GM21447 (cell line): ENCODE results near the gene ARFGEF3.
"Not testable (repeated sequence)": the region's sequence is repeated elsewhere in the genome, so short reads cannot be mapped to it uniquely, and the experiment has no call there.

ENCODE experiments used
- ATAC-seq: cut with Tn5 transposase; IDR thresholded peaks from one replicate; pipeline ENCODE4 v1.9.1; 2021; ENCODE audit not compliant: unreplicated experiment

ARFGEF3 gene

DNA sequence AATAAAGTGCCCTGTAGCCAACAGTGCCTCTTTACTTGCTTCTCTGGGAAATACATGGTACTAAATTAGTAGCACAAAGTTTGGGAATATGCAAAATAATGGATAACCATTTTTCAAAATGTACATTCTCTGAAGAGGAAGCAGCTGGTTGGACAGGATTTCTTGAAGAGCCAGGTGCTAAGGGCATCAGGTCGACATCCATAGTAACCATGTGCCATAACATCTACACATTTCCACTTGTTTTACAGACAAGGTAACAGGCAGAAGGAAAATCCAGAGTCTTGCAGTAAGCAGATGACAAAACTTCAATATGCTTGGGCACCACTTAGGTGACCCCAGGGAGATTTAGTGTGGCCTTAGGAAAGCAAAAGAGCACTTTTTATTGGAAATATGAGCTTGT is 179.4 kb downstream of the ARFGEF3 start:
- no peak for ATAC-seq

DNA sequence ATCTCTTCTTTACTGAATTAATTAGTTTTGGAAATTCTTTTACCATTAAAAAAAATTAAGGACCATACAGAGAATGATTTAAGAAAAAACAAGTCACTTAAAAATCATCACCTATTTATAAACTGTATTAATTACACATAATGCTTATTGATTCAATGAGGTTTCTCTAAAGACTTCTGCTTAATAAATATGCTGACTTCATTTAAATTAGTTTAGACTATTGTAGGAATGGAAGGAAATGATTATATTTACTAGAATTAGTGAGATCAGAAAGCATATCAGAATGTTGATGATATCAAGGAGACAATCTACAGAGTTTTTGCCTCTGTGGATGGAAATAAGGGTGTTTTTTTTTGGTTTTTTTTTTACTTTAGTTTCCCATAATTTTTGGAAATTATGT is 181.4 kb downstream of the ARFGEF3 start:
- no peak for ATAC-seq

GRCh38 chr6:138345565-138346285 is 184.0 kb downstream of the ARFGEF3 start:
- ATAC-seq, result no peak

GRCh38 chr6:138346302-138347195 is 184.8 kb downstream of the ARFGEF3 start:
- no peak for ATAC-seq

DNA sequence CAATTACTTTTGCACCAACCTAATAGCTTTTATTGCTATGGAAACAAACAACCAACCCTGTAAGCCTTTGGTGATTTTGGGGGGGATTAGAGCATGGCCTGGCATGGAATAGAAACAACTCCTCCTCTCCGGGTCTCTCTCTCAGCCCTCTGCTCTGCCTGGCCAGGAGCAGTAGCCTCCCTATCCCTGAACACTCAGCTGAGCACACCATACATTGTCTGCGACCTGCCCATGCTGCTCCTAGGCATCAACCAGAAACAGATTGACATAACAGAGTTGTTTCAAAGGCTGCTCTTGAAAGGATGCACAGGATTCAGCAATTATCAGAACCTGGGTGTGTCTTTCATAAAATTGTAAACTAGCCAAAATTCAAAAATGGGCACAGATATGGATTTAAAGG is 186.1 kb downstream of the ARFGEF3 start:
- ATAC-seq, result no peak

GRCh38 chr6:138349891-138350290 is 188.2 kb downstream of the ARFGEF3 start:
- no peak for ATAC-seq

DNA sequence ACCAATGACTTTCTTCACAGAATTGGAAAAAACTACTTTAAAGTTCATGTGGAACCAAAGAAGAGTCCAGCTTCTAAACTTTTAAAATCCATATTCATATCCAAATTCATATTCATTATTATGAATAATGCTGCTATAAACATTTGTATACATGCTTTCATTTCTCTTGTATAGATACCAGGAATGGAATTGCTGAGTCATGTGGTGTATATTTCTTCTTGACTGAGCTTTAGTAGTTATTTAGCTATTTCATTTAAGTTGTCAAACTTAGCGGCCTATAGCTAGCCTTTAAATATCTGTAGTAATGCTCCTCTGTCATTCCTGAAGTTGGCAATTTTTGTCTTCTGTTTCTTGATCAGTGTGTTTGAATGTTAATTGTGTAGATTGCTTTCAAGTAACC is 196.2 kb downstream of the ARFGEF3 start:
- no peak for ATAC-seq

GRCh38 chr6:138368684-138369083 is 206.9 kb downstream of the ARFGEF3 start:
- ATAC-seq, result not testable (repeated sequence)

DNA sequence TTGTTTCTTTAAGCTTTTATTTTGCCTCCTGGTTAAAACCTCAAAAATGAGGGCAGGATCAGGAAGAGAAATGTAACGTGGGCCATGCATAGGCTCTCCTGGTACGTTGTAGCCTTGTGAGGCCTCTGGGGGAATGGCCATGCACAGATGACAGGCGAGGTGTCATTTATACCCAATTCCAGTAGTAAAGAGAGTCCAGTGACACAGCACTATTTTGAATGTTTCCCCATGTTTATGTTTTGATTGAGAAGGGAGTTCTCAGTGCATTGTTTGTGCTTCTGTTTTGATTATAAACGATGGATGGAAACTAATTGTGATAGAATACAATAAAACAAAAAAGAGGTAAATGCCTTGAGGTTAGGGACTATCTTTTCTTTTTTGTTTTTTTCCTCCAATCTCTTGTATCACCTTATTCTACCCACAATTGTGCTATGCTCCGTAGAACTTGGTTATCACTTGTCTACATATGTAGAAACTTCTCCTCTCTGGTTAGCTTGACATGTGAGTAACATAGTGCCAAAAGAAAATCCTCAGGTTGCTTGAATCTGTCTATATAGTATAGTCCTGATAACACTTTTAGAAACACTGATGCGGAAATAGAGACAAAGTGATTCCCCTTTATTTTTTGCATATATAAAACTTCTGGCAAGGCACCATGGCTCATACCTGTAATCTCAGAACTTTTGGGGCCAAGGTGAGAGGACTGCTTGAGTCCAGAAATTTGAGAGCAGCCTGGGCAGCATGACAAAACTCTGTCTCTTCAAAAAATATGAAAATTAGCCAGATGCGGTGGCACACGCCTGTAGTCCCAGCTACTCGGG is 209.1 kb downstream of the ARFGEF3 start:
- no peak for ATAC-seq

GRCh38 chr6:138371452-138371711 is 209.6 kb downstream of the ARFGEF3 start:
- ATAC-seq, result no peak

GRCh38 chr6:138371720-138372119 is 210.0 kb downstream of the ARFGEF3 start:
- no peak for ATAC-seq

- no peak for ATAC-seq
Measured at GRCh38 chr6:138372711-138373463, 211.1 kb downstream of the ARFGEF3 start.

- ATAC-seq, result no peak
Measured at GRCh38 chr6:138374230-138374629, 212.5 kb downstream of the ARFGEF3 start.

GRCh38 chr6:138374815-138375214 is 213.1 kb downstream of the ARFGEF3 start:
- no peak for ATAC-seq

GRCh38 chr6:138377042-138377441 is 215.3 kb downstream of the ARFGEF3 start:
- ATAC-seq, result no peak

DNA sequence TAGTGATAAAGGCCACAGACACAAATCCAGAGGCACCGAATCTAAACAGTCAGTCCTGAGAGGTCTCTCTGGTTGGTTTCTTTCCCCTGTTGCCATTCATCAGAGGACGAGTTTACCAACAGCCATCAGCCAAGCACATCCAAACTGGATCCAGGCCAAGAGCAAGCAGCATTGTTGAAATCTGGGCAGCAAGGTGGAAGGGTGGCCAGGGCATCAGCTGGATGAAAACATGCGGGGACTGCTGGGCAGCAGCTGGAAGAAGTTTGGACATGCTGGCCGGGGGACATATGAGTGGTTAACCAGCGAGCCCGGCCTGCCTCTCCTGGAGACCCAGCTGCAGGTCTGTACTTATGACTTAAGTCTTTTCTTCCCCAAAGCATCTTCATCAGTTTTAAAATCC is 216.1 kb downstream of the ARFGEF3 start, which contains the start of gene SMIM28:
Gene SMIM28 (plus strand): TSS at position 62 of the 400 bp plus-strand sequence. CDS start 168 bp downstream, at position 230.
- no peak for ATAC-seq

GRCh38 chr6:138378463-138378862 is 216.7 kb downstream of the ARFGEF3 start:
- no peak for ATAC-seq

GRCh38 chr6:138382498-138383265 is 220.9 kb downstream of the ARFGEF3 start:
- no peak for ATAC-seq

- ATAC-seq, result no peak
Measured at GRCh38 chr6:138383776-138384175, 222.0 kb downstream of the ARFGEF3 start.

DNA sequence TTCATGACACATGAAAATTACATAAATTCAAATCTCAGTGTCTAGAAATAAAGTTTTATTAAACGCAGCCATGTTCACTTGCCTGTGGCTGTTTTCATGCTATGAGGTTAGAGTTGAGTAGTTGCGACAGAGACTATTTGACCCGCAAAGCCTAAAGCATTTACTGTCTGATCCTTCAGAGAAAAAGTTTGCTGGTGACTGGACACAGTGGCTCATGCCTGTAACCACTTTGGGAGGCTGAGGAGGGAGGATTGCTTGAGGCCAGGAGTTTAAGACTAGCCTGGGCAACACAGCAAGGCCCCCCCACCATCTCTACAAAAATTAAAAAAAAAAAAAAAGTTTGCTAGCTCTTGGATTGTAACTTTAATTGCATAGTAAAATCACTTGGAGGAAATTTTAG is 225.2 kb downstream of the ARFGEF3 start:
- no peak for ATAC-seq
